Measurements from ENCODE around the gene SFTA2. TPM values are rescaled to one million over a fixed set of nuclear protein-coding genes. Genes with fewer than 3 reads are reported as not detected.

The SFTA2 gene
- total and polyA plus RNA-seq, 9 of the 15 experiments (the other 6 are each of a cell fraction or from before 2014, with no cell fraction given): not detected

GRCh38 chr6:30955367-30956042, 23.5 kb upstream of the SFTA2 start (continued):
- TF ChIP-seq PBX2 (CRISPR knock-in tag; IDR thresholded peaks at IDR 0.05; ENCODE audit: low read depth) (peak; percentile 30; the same call in 1 of the 2 replicates), PBX2 (tag; conservative IDR thresholded peaks at IDR 0.05; ENCODE audit: low read depth) (peak; percentile 86), ZZZ3 (IDR thresholded peaks at IDR 0.05) (no peak), BDP1 (IDR thresholded peaks at IDR 0.05; ENCODE audit: insufficient read depth, insufficient read length) (no peak), TSC22D4 (tag; IDR thresholded peaks at IDR 0.05) (no peak), ZFP1 (CRISPR knock-in tag; IDR thresholded peaks at IDR 0.05) (no peak), XRCC5 (IDR thresholded peaks at IDR 0.05; ENCODE audit: low read depth, low read length) (peak; percentile 80; the same call in 1 of the 2 replicates), ZFP30 (CRISPR knock-in tag; IDR thresholded peaks at IDR 0.05; ENCODE audit: borderline replicate concordance) (no peak), CBFA2T3 (IDR thresholded peaks at IDR 0.05) (peak; percentile 65), NR0B1 (IDR thresholded peaks at IDR 0.05; ENCODE audit: partially characterized antibody) (no peak), HEY1 (CRISPR knock-in tag; IDR thresholded peaks at IDR 0.05; ENCODE audit: borderline replicate concordance) (no peak), MCM5 (IDR thresholded peaks at IDR 0.05; ENCODE audit: low read depth) (no peak), CHCHD3 (CRISPR knock-in tag; IDR thresholded peaks at IDR 0.05) (no peak), ETS2 (tag; IDR thresholded peaks at IDR 0.05; ENCODE audit: borderline replicate concordance, poor library complexity, severe bottlenecking) (no peak), ZFX (CRISPR knock-in tag; IDR thresholded peaks at IDR 0.05) (peak; percentile 53), ATF4 (CRISPR knock-in tag; IDR thresholded peaks at IDR 0.05) (no peak), FOSL1 (tag; conservative IDR thresholded peaks at IDR 0.05) (0 out of 2 replicates have a peak, but pooled peaks have one; percentile 27), ID3 (CRISPR knock-in tag; IDR thresholded peaks at IDR 0.05) (0 out of 2 replicates have a peak, but pooled peaks have one; percentile 23), ID3 (tag; IDR thresholded peaks at IDR 0.05) (0 out of 2 replicates have a peak, but pooled peaks have one; percentile 54)

All from K562 (cell line).